ENCODE measurements around the gene ARHGEF19.
"Not testable (repeated sequence)": the region's sequence is repeated elsewhere in the genome, so short reads cannot be mapped to it uniquely, and the experiment has no call there.

The ARHGEF19 gene

DNA sequence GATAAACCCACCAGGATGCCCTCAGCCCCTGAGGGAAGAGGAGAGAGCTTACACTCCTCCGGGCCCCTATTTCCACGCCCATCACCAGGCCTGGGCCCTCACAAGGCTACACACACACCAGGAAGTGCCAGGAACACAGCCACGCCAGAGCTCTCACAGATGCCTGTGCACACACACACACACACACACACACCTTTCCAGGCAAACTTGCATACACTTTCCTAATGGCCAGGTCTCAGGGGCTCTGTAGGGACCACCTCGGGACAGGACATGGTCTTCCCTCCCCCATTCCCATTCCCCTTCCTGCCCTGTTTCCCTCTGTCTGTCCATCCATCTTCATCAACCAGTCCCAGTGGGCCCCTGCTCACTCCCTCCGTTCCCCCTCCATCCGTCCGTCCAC lies 46.9 kb downstream of the ARHGEF19 start:
- no peak for DNase-seq (ENCODE audit: low read depth)

DNA sequence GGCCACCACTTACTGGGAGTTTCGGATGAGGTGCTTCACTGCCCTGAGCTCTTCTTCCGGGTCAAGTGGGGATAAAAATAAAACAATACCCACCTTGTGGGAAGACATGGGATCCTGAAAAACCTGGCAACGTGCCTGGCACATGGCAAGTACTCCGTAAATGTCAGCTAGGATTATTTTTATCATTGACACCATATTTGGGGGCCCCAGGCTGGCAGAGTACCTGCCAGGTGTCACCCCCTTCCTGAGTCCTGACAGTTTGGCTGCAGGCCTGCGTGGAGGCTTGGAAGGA lies 47.4 kb downstream of the ARHGEF19 start:
- DNase-seq (ENCODE audit: low read depth) = no peak

DNA sequence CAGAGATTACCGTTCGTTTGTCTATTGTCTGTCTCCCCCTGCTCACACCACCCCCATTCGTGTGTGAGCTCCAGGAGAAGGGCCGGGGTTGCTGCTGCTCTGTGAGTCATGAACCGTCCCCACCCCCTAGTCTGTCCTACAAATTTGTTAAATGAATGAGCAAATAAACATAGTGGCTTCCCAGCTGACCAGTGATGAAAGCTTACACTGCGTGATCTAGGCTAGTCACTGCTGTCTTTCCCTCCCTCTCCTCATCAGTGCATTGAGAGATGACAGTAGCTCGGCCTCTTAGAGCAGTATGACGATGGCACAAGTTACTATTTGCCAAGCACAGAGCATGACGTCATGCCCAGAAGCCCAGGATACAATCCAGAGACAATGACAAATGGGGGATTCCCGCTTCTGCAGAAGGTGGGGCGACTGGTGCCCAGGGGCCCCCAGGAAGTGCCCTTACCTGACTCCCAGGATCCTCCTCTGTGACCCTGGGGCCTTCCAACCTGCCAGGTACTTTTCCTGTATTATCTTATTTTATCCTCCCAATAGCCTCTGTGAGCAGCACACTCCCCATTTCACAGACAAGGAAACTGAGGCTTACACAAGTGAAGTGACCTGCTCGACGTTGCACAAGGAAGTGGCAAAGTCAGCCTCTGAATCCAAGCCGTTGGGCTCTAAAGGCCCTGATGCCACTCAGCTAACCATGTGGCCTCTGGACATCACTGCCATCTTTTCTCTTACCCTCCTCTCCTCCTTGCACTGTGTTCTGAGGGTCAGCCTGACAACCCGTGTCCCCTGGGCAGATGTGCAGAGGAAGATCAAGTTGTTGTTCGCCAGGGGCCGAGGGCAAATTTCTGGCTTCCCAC lies 48.0 kb downstream of the ARHGEF19 start:
- no peak for DNase-seq (ENCODE audit: low read depth)

DNA sequence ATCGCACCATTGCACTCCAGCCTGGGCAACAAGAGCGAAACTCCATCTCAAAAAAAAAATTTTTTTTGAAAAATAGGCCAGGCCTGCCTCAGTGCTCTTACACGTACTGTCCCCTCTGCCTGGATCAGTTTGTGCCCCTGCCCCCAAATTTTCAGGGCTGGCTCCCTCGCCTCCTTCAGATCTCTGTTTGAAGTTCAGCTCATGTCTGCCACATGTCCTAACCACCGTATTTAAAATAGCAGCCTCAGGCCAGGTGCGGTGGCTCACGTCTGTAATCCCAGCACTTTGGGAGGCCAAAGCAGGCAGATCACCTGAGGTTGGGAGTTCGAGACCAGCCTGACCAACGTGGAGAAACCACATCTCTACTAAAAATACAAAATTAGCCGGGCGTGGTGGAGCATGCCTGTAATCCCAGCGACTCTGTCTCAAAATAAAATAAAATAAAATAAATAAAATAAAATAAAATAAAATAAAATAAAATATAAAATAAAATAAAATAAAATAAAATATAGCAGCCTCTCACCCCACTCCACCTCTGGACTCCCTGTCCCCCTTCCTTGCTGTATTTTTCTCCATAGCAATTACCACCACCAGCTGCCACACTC lies 48.7 kb downstream of the ARHGEF19 start:
- DNase-seq (ENCODE audit: low read depth) = not testable (repeated sequence)

DNA sequence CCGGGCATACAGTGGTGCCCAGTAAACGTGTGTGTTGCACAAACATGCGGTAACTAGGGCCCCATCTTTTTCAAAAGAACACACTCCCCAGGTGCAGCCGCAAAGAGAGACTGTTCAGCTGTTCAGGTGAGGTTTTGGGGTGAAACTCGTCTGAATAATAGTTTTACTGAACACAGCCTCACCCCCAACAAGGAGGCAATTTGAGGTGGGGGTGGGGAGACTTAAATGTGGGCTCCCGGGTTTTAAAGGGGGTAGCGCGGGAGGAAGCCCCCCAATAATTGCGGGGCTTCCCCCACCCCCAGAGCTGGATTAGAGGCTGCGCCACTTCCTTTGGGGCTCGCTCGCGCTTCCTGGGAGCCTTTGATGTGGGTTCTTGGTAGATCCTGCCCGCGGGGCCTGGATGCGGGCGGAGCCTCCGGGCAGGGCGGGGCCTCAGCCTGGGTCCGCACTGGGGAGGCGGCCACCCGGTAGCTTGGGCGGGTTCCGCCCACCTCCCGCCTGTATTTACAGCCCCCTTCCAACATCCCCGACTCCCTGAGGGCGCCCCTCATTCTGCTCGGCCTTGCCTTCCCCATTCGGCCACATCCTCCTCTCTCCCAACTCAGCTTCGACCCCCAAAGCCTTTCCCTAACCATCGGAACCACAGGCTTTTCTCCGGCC lies 50.2 kb downstream of the ARHGEF19 start:
- DNase-seq (ENCODE audit: low read depth) = peak; percentile 29

DNA sequence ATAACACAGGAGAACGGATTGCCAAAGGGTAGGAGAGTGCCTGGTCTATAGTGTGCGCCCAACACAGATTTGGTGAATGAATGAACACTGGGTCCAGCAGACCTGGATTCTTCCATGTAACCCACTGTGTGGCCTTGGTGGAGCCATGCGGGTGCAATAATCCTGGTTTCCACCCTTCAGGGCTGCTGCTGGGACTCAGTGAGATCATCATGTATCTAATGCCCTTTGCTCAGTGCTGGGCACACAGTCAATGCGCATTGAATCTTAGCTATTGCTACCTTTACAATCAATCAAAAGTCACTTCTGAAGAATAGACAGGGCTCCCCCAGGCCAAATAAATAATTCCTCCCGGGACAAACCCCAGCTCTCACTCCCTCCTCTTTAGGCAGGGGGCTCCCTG lies 50.7 kb downstream of the ARHGEF19 start:
- DNase-seq (ENCODE audit: low read depth) = no peak

DNA sequence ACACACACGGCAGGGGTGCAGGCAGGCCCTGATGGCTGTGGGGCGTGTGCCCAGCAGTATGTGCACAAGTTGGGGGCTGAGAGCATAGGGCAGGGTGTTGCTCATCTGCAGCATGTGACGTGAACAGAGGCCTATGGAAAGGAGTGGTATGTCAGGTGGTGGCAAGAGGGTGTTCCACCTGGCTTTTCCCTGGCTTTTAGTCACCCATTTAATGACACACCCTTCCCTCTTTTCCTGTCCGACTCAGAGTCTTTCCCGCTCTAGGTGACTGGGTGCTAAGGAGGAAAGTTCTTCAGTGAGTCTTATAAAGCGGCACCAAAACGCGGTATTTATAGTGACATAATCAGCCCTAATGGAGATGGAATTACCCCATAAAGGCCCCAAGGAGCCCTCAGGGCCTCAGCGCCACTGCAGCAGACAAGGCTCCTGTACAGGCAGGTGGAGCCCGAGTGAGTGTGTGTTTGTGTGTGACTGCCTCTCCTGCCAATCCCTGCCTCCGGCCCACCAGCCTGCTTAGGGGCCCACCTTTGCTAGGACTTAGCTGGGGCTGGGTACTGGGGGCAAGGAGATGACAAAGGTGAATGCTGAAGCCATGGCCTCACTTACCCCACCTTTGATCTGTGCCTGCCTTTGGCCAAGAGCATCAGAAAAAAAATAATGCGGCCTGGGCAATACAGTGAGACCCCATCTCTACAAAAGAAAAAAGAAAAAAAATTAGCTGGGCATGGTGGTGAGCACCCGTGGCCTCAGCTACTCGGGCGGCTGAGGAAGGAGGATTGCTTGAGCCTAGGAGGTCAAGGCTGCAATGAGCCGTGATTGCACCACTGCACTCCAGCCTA lies 53.2 kb downstream of the ARHGEF19 start:
- DNase-seq (ENCODE audit: low read depth) = no peak

DNA sequence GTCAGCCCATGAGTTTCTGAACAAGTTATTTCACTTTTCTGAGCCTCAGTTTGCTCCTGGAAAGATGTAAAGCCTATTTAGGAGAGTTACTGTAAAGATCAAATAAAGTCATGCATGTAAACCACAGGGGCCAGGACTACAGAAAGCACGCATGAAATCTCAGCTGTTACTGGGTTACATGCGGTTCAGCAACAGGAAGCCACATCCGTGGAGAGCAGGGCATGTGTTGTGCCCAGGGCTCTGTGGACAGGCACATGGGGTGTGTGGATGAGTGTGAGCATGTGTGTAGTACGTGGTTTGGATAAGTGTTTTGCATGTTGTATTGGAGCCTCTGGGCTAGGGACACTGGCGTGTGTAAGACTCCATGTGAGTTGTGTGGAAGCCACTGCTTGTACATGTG lies 54.4 kb downstream of the ARHGEF19 start:
- no peak for DNase-seq (ENCODE audit: low read depth)

DNA sequence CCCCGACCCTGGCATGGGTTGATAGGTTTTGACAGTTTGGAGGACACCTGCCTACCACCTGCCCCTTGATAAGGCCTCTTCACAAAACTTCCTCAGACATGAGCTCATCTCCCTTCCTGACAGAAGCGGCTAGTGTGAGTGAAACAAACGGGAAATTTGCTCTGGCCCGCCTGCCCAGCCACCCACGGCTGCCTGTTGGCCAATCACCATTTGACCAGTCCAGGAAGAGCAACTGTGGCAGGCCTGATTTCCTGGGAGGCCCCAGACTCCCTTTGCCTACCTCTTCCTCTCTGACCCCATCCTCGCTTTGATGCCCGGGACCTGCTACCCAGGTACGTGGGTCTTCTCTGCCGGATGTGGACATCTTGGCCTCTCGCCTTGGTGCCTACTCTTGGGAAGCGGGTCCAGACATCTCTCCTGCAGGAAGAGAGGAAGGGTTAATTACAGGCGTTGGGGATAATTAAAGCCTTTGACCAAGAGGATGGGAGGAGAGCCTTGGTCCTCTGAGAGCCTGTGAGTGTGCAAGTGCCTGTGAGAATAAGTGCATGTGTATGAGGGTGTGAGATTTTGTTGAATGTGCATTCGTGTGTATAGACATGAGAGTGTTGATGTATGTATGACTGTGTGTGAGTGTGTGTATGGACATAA lies 55.5 kb downstream of the ARHGEF19 start:
- DNase-seq (ENCODE audit: low read depth) = no peak

DNA sequence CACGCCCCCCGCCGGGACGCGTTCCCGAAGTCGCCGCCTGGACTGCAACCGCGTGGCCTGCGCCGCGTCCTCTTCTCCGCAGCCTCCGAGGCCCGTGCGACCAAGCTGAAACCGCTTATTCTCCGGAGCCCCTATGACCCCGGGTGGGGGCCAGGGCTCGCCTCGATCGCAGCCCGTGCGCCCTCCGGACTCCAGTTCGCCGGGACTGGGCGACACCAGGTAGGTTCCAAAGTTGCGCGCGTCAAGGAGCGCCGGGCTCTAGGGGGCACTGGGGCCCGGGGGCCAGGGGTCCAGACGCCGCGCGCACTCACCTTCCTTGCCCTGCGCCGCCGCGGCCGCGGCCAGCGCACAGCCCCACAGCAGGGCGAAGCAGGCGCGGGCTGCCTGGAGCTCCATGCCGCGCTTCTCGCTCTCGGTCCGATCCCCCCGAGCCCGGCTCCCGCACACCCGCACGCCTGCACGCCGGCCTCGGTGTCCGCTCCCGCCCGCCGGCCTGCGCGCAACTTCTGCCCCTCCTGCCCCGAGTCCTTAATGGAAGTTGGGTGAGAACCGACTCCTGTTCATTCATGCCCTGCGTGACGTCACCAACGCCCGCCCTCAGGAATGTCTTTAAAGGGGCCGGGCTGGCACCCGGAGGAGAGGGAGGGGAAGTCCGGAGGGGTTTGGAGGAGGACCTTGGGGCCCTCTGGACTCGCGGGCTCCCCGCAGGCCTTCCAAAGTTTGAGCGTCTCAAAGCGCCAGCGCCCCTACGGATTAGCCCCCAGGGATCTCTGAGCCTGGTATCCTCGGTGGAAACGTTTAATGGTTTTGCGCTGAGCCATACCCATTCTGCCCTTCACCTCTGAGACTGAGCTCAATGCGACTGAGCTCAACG lies 56.7 kb downstream of the ARHGEF19 start, which contains the start of gene EPHA2:
TSS of gene EPHA2 (minus strand) at position 533 of the 874 bp plus-strand sequence. CDS start at position 396, 137 bp downstream.
- DNase-seq (ENCODE audit: low read depth) = no peak

DNA sequence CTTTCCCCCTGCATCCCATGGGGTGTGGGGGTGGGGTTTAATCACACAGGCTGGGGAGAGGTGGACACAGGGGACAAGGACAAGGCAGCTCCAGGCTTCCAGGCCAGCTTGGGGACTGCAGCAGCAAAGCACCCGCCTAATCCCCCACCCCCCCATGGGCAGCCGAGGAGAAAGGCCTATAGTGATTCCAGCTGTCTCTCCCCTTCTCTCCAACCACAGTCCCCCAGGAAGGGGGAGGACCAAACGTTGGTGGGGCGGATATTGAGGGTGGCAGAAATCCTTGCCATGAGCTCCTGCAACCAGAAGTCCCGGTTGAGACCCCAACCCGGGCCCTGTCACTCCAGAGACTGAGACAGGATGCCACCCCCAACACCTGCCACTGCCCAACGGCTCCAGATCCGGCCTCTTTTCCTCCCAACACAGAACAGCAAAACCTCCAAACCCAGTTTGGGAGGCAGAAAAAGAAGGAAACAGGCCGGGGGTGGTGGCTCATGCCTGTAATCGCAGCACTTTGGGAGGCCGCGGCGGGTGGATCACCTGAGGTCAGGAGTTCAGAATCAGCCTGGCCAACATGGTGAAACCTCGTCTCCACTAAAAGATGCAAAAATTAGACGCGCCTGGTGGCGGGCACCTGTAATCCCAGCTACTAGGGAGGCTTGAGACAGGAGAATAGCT lies 58.3 kb downstream of the ARHGEF19 start:
- DNase-seq (ENCODE audit: low read depth) = no peak

DNA sequence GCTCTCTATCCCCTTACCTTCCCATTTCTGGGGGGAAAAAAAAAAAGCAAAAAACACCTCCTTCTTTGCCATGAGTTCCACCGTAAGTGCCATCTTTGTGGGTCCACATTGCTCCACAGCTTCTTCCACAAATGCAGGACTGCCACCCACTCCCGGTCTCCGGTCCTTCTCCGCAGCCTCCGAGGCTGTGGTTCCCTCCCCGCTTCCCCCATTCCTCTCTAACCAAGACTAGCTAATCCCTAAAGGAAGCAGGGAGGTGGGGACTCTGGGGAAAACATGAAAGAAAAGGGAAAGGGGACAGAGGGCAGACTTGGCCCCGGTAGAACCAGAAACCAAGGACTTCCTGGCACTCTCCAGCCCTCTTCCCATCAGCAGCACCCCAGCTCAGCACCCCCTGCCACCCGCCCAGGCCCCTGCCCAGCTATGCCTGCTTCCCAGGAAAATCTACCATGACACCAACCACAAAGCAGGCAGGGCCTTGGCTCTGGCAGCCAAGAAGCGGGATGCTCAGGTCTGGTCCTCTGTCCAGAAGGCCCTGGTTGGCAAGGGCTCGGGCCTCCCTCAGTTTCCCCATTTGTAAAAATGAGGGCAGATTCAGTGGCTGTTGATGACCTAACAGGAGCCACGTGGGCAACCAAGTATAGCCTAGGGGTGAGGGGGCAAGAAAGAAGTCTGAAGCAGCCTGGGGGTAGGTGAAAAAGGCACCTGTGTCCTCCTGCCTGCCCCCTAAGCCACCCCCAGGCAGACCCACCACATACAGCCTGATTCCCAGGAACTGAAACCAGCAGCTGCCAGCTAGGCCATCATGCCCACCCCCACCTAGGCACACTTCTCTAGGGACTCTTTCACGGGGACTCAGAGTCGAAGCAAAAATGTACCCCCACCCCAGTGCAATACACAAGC lies 59.1 kb downstream of the ARHGEF19 start:
- DNase-seq (ENCODE audit: low read depth) = no peak

DNA sequence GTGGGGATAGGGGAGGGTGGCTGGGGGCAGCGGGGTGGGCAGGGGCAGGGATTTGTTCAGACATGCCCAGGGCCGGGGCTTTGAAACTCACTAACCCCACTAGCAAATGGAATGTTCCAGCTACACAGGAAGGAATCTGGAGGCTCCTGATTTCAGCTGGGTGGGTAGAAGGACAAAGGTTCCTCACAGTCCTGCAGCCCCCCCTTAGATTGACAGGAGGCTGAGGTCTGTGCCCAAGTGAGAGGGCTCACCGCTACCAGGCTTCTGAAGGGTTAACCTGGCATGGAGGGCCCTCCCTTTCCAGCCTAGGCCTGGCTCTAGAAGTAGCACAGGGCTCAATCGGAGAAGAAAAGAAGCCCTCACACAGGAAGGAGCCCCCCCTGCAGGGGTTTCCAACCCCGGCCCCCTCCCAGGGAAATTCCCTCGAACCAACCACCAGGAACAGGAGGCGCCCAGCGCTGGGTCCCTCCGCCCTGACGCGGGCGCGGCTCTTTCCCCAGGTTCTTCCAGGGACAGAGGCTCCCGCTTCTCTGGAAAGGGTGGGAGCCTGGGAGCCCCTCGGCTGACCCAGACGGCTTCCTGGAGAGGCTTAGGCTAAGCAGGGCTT lies 59.9 kb downstream of the ARHGEF19 start:
- no peak for DNase-seq (ENCODE audit: low read depth)

DNA sequence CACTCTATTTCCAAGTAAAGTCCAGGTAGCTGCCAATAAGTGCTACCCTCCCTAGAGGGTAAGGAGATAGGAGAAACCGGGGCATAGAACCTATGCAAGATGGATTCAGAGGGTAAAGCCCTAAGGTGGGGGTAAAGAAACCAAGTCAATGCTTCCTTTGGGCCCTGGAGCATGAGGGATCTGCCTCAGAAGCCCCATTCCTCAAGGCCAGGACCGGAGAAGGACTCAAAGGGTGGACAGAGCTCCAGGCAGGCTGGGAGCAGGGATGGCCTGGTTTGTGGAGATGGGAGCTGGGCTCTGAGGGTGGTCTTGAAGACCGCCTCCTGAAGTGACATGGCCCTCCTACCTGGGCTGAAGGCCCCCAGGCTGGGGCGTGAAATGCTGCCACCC lies 60.5 kb downstream of the ARHGEF19 start:
- no peak for DNase-seq (ENCODE audit: low read depth)

DNA sequence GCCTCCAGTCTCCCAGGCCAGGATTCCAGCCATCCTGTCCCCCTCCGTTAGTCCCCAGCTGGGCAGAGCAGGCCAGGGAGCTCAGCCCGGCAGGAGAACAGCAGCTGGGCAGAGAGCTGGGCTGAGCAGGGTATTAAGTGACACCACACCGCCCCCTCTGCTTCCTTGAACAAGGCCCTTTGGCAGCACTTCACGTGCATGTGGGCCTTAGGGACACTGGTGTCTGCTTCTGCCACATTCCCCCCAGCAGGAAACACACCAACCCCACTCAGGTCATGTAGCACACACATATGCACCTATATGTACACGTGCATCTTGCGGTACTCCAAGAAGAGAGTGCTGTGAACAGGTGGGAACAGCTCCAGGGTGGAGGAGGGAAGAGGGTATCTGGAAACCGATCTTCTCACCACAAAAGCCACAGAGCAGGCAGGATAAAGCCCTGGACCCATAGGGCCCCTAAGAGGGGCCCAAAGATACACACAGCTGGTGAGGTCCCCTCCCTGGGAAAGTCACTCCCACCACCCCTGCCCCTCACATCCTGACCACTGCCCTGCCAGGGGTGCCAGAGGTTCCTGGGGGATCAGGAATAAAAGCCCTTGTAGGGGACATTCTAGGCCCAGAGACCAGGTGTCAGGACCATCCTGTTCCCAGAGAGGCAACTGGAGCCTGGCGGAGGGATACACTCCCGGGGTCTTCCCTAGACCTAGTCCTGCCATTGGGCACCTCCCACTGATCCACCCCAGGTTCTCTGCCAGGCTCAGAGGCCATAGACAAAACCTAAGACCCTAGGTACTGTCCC lies 61.1 kb downstream of the ARHGEF19 start:
- no peak for DNase-seq (ENCODE audit: low read depth)

DNA sequence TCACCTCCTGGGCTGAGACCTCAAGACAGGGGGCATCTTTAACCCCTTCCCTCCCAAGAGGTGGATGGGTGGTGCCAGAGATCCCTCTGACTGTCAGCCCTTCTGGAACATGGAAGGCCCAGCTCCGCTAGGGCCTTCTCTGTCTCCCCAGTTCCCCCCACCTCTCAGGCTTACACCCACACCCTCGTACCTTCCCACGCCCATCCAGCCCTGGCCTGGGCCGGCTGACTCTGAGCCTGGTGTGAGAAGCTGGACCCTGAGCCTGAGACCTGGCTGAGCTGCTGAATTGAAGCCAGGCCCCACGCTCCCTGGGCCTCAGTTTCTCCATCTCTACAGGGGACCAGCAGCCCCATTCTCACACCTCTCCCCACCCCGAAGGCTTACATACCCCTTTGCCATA lies 61.9 kb downstream of the ARHGEF19 start:
- DNase-seq (ENCODE audit: low read depth) = no peak

DNA sequence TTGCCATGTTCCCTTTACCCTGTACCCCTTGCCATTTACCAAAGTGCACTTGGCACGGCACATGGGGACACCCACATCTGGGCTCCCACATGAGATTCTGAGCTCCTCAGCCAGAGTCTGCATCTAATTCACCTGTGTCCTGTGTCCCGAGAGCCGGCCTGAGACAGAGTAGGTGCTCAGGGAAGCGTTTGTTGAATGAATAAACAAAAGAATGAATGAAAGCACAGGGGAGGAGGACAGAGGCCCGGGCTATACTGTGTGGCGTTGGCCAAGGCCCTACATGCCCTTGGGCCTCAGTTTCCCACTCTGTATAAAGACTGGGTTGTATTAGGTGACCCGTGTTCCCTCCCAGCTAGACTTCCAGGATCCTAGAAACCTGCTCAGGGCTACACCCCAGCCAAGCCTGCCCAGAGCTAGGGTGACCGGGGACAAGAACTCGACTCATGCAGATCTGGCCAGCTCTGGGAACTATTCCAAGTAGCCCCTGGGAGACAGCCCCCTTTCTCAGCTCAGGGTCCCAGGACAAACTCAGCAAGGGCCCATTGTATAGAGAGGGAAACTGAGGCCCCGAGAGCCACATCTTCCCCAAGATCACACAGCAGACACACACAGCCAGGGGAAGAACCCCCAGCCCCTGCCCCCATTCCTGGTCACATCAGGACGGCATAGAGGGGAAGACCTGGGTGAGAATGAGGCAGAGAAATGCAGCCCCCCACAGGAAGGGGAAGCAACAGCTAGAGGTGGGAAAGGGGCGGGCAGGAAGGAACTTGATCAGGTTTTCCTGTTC lies 62.6 kb downstream of the ARHGEF19 start:
- DNase-seq (ENCODE audit: low read depth) = no peak

Data from stimulated activated CD8-positive, alpha-beta memory T cell treated with anti-CD3 and anti-CD28 coated beads, Interleukin-12 subunit alpha, Interleukin-12 subunit beta, amount 100 ng/mL, for 1 hour (primary cell).